H9 (cell line): ENCODE results near the gene RNASE8. TPM values are rescaled to one million over a fixed set of nuclear protein-coding genes. Genes with fewer than 3 reads are reported as not detected.

ENCODE experiments used
- DNase-seq: peaks from one replicate; pipeline ENCODE4 v3.0.0-alpha.2; 2017
- H2AFZ ChIP-seq: one replicate; pipeline ENCODE4 v1.6.1; 2013; ENCODE audit warnings: mild to moderate bottlenecking, low read length, control low read depth, moderate library complexity
- H2AK5ac ChIP-seq: 2 replicates; pipeline ENCODE4 v1.6.1; 2013; ENCODE audit warnings: low read length, control low read depth, mixed read lengths; ENCODE audit not compliant: insufficient read length
- H2BK120ac ChIP-seq: one replicate; pipeline ENCODE4 v1.6.1; 2013; ENCODE audit warnings: low read depth, mild to moderate bottlenecking, low read length, control low read depth, inconsistent platforms; ENCODE audit not compliant: poor library complexity, severe bottlenecking
- H2BK12ac ChIP-seq: 2 replicates; pipeline ENCODE4 v1.6.1; 2013; ENCODE audit warnings: low read length, control low read depth, mixed read lengths, low read depth; ENCODE audit not compliant: insufficient read length
- H2BK15ac ChIP-seq: 2 replicates; pipeline ENCODE4 v1.6.1; 2013; ENCODE audit warnings: low read depth, low read length, control low read depth
- H2BK20ac ChIP-seq: one replicate; pipeline ENCODE4 v1.6.1; 2013; ENCODE audit warnings: low read depth, mild to moderate bottlenecking, low read length, control low read depth, inconsistent platforms; ENCODE audit not compliant: poor library complexity, severe bottlenecking
- H2BK5ac ChIP-seq: 2 replicates; pipeline ENCODE4 v1.6.1; 2013; ENCODE audit warnings: low read length, control low read depth, mixed read lengths; ENCODE audit not compliant: insufficient read length
- H3K14ac ChIP-seq: 2 replicates; pipeline ENCODE4 v1.6.1; 2013; ENCODE audit warnings: low read length, control low read depth; ENCODE audit not compliant: insufficient read depth
- H3K18ac ChIP-seq: 2 replicates; pipeline ENCODE4 v1.6.1; 2013; ENCODE audit warnings: low read depth, mild to moderate bottlenecking, mixed read lengths, low read length, control low read depth; ENCODE audit not compliant: insufficient read length
- H3K23ac ChIP-seq: 2 replicates; pipeline ENCODE4 v1.6.1; 2013; ENCODE audit warnings: low read length, control low read depth, mixed read lengths, low read depth; ENCODE audit not compliant: insufficient read length
- H3K23me2 ChIP-seq: 2 replicates; pipeline ENCODE4 v1.6.1; 2013; ENCODE audit warnings: low read depth, mild to moderate bottlenecking, mixed read lengths, low read length, control low read depth; ENCODE audit not compliant: insufficient read length, poor library complexity, severe bottlenecking
- H3K27ac ChIP-seq: 2 replicates; pipeline ENCODE4 v1.5.1; 2013; ENCODE audit warnings: low read length, control low read depth, mixed read lengths, low read depth; ENCODE audit not compliant: insufficient read length
- H3K27me3 ChIP-seq: 2 replicates; pipeline ENCODE4 v1.6.1; 2013; ENCODE audit warnings: low read length, control low read depth, inconsistent platforms; ENCODE audit not compliant: insufficient read depth
- H3K4ac ChIP-seq: 2 replicates; pipeline ENCODE4 v1.6.1; 2013; ENCODE audit warnings: low read depth, mild to moderate bottlenecking, control low read depth, inconsistent platforms, low read length, moderate library complexity
- H3K4me1 ChIP-seq: 2 replicates; pipeline ENCODE4 v1.6.1; 2013; ENCODE audit warnings: low read length, control low read depth, inconsistent platforms; ENCODE audit not compliant: insufficient read depth
- H3K4me2 ChIP-seq: 2 replicates; pipeline ENCODE4 v1.6.1; 2013; ENCODE audit warnings: low read length, control low read depth, mixed read lengths; ENCODE audit not compliant: insufficient read length, insufficient read depth
- H3K56ac ChIP-seq: 2 replicates; pipeline ENCODE4 v1.6.1; 2013; ENCODE audit warnings: low read depth, mild to moderate bottlenecking, mixed read lengths, low read length, control low read depth; ENCODE audit not compliant: insufficient read length
- H3K79me1 ChIP-seq: 2 replicates; pipeline ENCODE4 v1.6.1; 2013; ENCODE audit warnings: low read depth, mild to moderate bottlenecking, moderate library complexity, low read length, control low read depth, inconsistent platforms; ENCODE audit not compliant: insufficient read depth, poor library complexity, severe bottlenecking
- H3K79me2 ChIP-seq: 2 replicates; pipeline ENCODE4 v1.6.1; 2013; ENCODE audit warnings: low read length, control low read depth, inconsistent platforms; ENCODE audit not compliant: insufficient read depth
- H3K9ac ChIP-seq: 2 replicates; pipeline ENCODE4 v1.6.1; 2013; ENCODE audit warnings: low read length, control low read depth, mixed read lengths; ENCODE audit not compliant: insufficient read length; ENCODE audit errors: extremely low read depth
- H3K9me3 ChIP-seq: one replicate; pipeline ENCODE4 v1.6.1; 2013; ENCODE audit warnings: low read depth, low read length, inconsistent platforms; ENCODE audit not compliant: control insufficient read depth
- H3T11ph ChIP-seq: one replicate; pipeline ENCODE4 v1.6.1; 2013; ENCODE audit warnings: mild to moderate bottlenecking, low read length, control low read depth, inconsistent platforms
- H4K20me1 ChIP-seq: one replicate; pipeline ENCODE4 v1.6.1; 2013; ENCODE audit not compliant: control insufficient read depth, insufficient read length, insufficient read depth
- H4K5ac ChIP-seq: 2 replicates; pipeline ENCODE4 v1.6.1; 2013; ENCODE audit warnings: low read depth, mild to moderate bottlenecking, mixed read lengths, low read length, control low read depth; ENCODE audit not compliant: insufficient read length
- H4K8ac ChIP-seq: replicated peaks from 2 replicates; pipeline ENCODE4 v1.6.1; 2013; ENCODE audit warnings: low read length, control low read depth, mixed read lengths, low read depth; ENCODE audit not compliant: insufficient read length
- H4K91ac ChIP-seq: 2 replicates; pipeline ENCODE4 v1.6.1; 2013; ENCODE audit warnings: low read depth, mild to moderate bottlenecking, moderate library complexity, mixed read lengths, low read length, control low read depth; ENCODE audit not compliant: insufficient read length
- H3K27ac Mint-ChIP-seq, 3 experiments: 2 replicates in 2 of 3; 3 replicates in 1 of 3; pipeline ENCODE4 v1.8.0; 2020 to 2021; ENCODE audit warnings: mixed read lengths in 3 of 3, mild to moderate bottlenecking in 1 of 3, moderate library complexity in 1 of 3
- H3K27me3 Mint-ChIP-seq: 2 replicates; pipeline ENCODE4 v1.8.0; 2021; ENCODE audit warnings: low read depth, mild to moderate bottlenecking, moderate library complexity, mixed read lengths
- H3K36me3 Mint-ChIP-seq, 3 experiments: 2 replicates in 2 of 3; 3 replicates in 1 of 3; pipeline ENCODE4 v1.8.0; 2020 to 2021; ENCODE audit warnings: low read depth in 3 of 3, mixed read lengths in 3 of 3; ENCODE audit not compliant: insufficient read depth in 1 of 3
- H3K4me1 Mint-ChIP-seq, 2 experiments: 2 replicates each; pipeline ENCODE4 v1.8.0; 2020; ENCODE audit warnings: mixed read lengths in 2 of 2
- H3K4me3 Mint-ChIP-seq, 2 experiments: 2 replicates in 1 of 2; 3 replicates in 1 of 2; pipeline ENCODE4 v1.8.0; 2020 to 2021; ENCODE audit warnings: mild to moderate bottlenecking in 2 of 2, mixed read lengths in 2 of 2, moderate library complexity in 1 of 2
- H3K9me3 Mint-ChIP-seq, 2 experiments: 2 replicates in 1 of 2; 3 replicates in 1 of 2; pipeline ENCODE4 v1.8.0; 2020; ENCODE audit warnings: mild to moderate bottlenecking in 2 of 2, mixed read lengths in 2 of 2, moderate library complexity in 1 of 2
- WGBS: extraction: QIAGEN DNeasy Blood & Tissue Kit; methylation state at CpG from one replicate; pipeline ENCODE4 v1.1.7; 2013; ENCODE audit warnings: missing lambda C conversion rate, low lambda C conversion rate, mixed read lengths; ENCODE audit not compliant: insufficient read length; ENCODE audit errors: extremely low coverage; 5-methylcytosine and 5-hydroxymethylcytosine counted together
- total RNA-seq: library from RNA; stranded (reverse); gene quantifications from 2 replicates; pipeline ENCODE4 v1.2.1, GENCODE V29; 2021
- TF ChIP-seq, protein P1 (sequence below): fragments of 200-600 bp; sonication (generic); conservative IDR thresholded peaks from 3 replicates; pipeline ENCODE4 v1.8.0; 2021; ENCODE audit warnings: antibody characterized with exemption, mild to moderate bottlenecking

RNASE8 gene
- total RNA-seq, 1 experiment from 2014 or later = not detected

DNA sequence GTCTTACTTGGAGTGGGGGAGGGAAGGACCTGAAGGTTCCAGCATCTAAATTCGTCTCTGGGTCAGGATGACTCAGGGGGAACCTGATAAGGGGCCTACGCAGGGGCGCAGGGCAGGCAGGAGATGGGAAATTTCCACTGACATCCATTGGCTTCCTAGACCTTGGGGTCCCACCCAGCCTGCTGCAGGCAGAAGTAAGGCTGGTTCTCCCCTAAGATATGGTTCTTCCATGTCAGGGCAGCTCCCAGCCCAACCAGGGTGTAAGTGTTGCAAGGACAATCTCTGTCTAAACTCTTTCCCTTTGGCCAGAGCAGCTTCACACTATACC, 30.7 kb upstream of the RNASE8 start:
- no peak overlapping the region for H4K5ac ChIP-seq
- no peak overlapping the region for H3K14ac ChIP-seq
- H2AFZ ChIP-seq = no peak overlapping the region
- H3K9me3 ChIP-seq = no peaks in the 10 kb centered on the region
- H4K91ac ChIP-seq = no peak overlapping the region
- no peak overlapping the region for H3K23ac ChIP-seq
- no peaks in the 10 kb centered on the region for H4K20me1 ChIP-seq
- peaks cover 8% of the 10 kb centered on the region; the same call in 1 of the 2 replicates for H3K27me3 ChIP-seq
- H3K27me3 Mint-ChIP-seq = peaks cover 63% of the 10 kb centered on the region
- no peak overlapping the region for H2BK20ac ChIP-seq
- no peak overlapping the region for H3K18ac ChIP-seq
- no CpG with 5 or more reads among the region's 3 CpGs for WGBS
- no peak overlapping the region for H2BK120ac ChIP-seq
- H3K4me1 ChIP-seq = peaks cover 4% of the 10 kb centered on the region; the same call in 1 of the 2 replicates
- H3K4ac ChIP-seq = no peak overlapping the region
- H2BK15ac ChIP-seq = no peak overlapping the region
- H3K4me3 Mint-ChIP-seq = peak overlapping the region; percentile 25 to 68; a peak in 4 of 5 replicates
- H3K9me3 Mint-ChIP-seq = no peaks in the 10 kb centered on the region
- DNase-seq = no peak
- H4K8ac ChIP-seq = no peak overlapping the region
- no peak overlapping the region for H2BK12ac ChIP-seq
- TF ChIP-seq, protein P1, sequence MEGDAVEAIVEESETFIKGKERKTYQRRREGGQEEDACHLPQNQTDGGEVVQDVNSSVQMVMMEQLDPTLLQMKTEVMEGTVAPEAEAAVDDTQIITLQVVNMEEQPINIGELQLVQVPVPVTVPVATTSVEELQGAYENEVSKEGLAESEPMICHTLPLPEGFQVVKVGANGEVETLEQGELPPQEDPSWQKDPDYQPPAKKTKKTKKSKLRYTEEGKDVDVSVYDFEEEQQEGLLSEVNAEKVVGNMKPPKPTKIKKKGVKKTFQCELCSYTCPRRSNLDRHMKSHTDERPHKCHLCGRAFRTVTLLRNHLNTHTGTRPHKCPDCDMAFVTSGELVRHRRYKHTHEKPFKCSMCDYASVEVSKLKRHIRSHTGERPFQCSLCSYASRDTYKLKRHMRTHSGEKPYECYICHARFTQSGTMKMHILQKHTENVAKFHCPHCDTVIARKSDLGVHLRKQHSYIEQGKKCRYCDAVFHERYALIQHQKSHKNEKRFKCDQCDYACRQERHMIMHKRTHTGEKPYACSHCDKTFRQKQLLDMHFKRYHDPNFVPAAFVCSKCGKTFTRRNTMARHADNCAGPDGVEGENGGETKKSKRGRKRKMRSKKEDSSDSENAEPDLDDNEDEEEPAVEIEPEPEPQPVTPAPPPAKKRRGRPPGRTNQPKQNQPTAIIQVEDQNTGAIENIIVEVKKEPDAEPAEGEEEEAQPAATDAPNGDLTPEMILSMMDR = no peak
- peaks cover 12% of the 10 kb centered on the region for H3K23me2 ChIP-seq
- H3K27ac Mint-ChIP-seq = no peak overlapping the region; a peak in 2 of 7 replicates
- no peak overlapping the region for H3K4me2 ChIP-seq
- H3K4me1 Mint-ChIP-seq = peaks cover 35 to 40% of the 10 kb centered on the region in 2 experiments
- no peaks in the 10 kb centered on the region for H3K79me1 ChIP-seq
- H3K56ac ChIP-seq = no peak overlapping the region
- no peak overlapping the region for H2BK5ac ChIP-seq
- H2AK5ac ChIP-seq = no peak overlapping the region
- H3K9ac ChIP-seq = no peak overlapping the region
- H3K79me2 ChIP-seq = no peaks in the 10 kb centered on the region
- no peak overlapping the region for H3K27ac ChIP-seq
- H3T11ph ChIP-seq = no peak overlapping the region
- H3K36me3 Mint-ChIP-seq = peaks cover 0 to 2% (median 1%) of the 10 kb centered on the region in 3 experiments; a peak in 1 of 7 replicates
